Measurements from ENCODE around the gene SPHK2. TPM values are rescaled to one million over a fixed set of nuclear protein-coding genes. Genes with fewer than 3 reads are reported as not detected.

The SPHK2 gene
- total and polyA plus RNA-seq, 2 experiments from 2014 or later, result 22.5 to 25.3 TPM

GRCh38 chr19:48591021-48591420 is 28.3 kb upstream of the SPHK2 start:
- H3K27ac ChIP-seq, result no peak overlapping the region
- no peaks in the 10 kb centered on the region for H3K27me3 ChIP-seq
- H3K4me1 ChIP-seq (ENCODE audit: low read depth), result no peaks in the 10 kb centered on the region
- H3K9me3 ChIP-seq (ENCODE audit: low read depth), result no peaks in the 10 kb centered on the region
- H3K36me3 ChIP-seq, result no peaks in the 10 kb centered on the region
- peak; percentile 16 for TF ChIP-seq CTCF (IDR thresholded peaks at IDR 0.05; ENCODE audit: low read depth, low read length)
- peak in 1 of 2 donors; percentile 30 for DNase-seq (ENCODE audit: low read depth in 1 of 2, low spot score in 1 of 2)
- H3K4me3 ChIP-seq, result no peak overlapping the region

- no peak overlapping the region for H3K27ac ChIP-seq
These were observed 24.1 kb upstream of the SPHK2 start for GRCh38 chr19:48595171-48595570.

GRCh38 chr19:48595833-48596232 is 23.5 kb upstream of the SPHK2 start:
- Histone ChIP-seq H3K36me3 (no peaks in the 10 kb centered on the region), H3K4me3 (no peak overlapping the region), H3K4me1 (ENCODE audit: low read depth) (no peaks in the 10 kb centered on the region), H3K9me3 (ENCODE audit: low read depth) (no peaks in the 10 kb centered on the region), H3K27me3 (no peaks in the 10 kb centered on the region), H3K27ac (no peak overlapping the region)
- no peak for DNase-seq (ENCODE audit: low read depth in 1 of 2, low spot score in 1 of 2)
- TF ChIP-seq CTCF (IDR thresholded peaks at IDR 0.05; ENCODE audit: low read depth, low read length), result no peak

More at GRCh38 chr19:48595171-48595570, 24.1 kb upstream of the SPHK2 start:
- TF ChIP-seq CTCF (IDR thresholded peaks at IDR 0.05; ENCODE audit: low read depth, low read length), result no peak
- no peaks in the 10 kb centered on the region for H3K27me3 ChIP-seq
- no peak overlapping the region for H3K4me3 ChIP-seq
- no peak for DNase-seq (ENCODE audit: low read depth in 1 of 2, low spot score in 1 of 2)
- H3K36me3 ChIP-seq, result no peaks in the 10 kb centered on the region
- no peaks in the 10 kb centered on the region for H3K4me1 ChIP-seq (ENCODE audit: low read depth)
- H3K9me3 ChIP-seq (ENCODE audit: low read depth), result no peaks in the 10 kb centered on the region

- DNase-seq (ENCODE audit: low read depth in 1 of 2, low spot score in 1 of 2), result no peak
- H3K36me3 ChIP-seq, result no peaks in the 10 kb centered on the region
- H3K27ac ChIP-seq, result no peak overlapping the region
- H3K27me3 ChIP-seq, result no peaks in the 10 kb centered on the region
- no peaks in the 10 kb centered on the region for H3K9me3 ChIP-seq (ENCODE audit: low read depth)
- no peak overlapping the region for H3K4me3 ChIP-seq
- no peaks in the 10 kb centered on the region for H3K4me1 ChIP-seq (ENCODE audit: low read depth)
- no peak for TF ChIP-seq CTCF (IDR thresholded peaks at IDR 0.05; ENCODE audit: low read depth, low read length)
These were observed 23.1 kb upstream of the SPHK2 start for GRCh38 chr19:48596237-48596636.

GRCh38 chr19:48596679-48597465 is 22.4 kb upstream of the SPHK2 start:
- H3K4me1 ChIP-seq (ENCODE audit: low read depth), result no peaks in the 10 kb centered on the region
- H3K36me3 ChIP-seq, result no peaks in the 10 kb centered on the region
- no peak overlapping the region for H3K27ac ChIP-seq
- TF ChIP-seq CTCF (IDR thresholded peaks at IDR 0.05; ENCODE audit: low read depth, low read length), result no peak
- H3K27me3 ChIP-seq, result no peaks in the 10 kb centered on the region
- H3K9me3 ChIP-seq (ENCODE audit: low read depth), result no peaks in the 10 kb centered on the region
- DNase-seq (ENCODE audit: low read depth in 1 of 2, low spot score in 1 of 2), result no peak
- no peak overlapping the region for H3K4me3 ChIP-seq

Data from cardiac muscle cell (in vitro differentiated cells and primary cell).